Umbilical cord (tissue), 2 donors: ENCODE results near the gene CRMP1. TPM values are rescaled to one million over a fixed set of nuclear protein-coding genes. Genes with fewer than 3 reads are reported as not detected.
A peak's percentile ranks its signal among the peaks of the same experiment; 100 is the strongest.

Source experiments
- DNase-seq: peaks from one replicate; pipeline ENCODE4 v3.0.0-alpha.2; 2015; ENCODE audit warnings: low spot score
- total RNA-seq: library from RNA; depleted of rRNA; stranded (reverse); fragments of >200 nt; gene quantifications from one replicate; pipeline ENCODE4 v1.2.3, GENCODE V29; 2014; ENCODE audit warnings: low replicate concordance; ENCODE audit not compliant: insufficient read depth

Gene CRMP1
- total RNA-seq, 1 donor from 2014 or later: 5.3 TPM

GRCh38 chr4:5798462-5798861 lies 94.4 kb downstream of the CRMP1 start:
- DNase-seq: peak; percentile 20

GRCh38 chr4:5797866-5798265 lies 95.0 kb downstream of the CRMP1 start:
- DNase-seq: no peak

- DNase-seq: no peak
Measured at GRCh38 chr4:5796976-5797375, 95.9 kb downstream of the CRMP1 start.

- DNase-seq: no peak
Measured at GRCh38 chr4:5795580-5795979, 97.3 kb downstream of the CRMP1 start.

- no peak for DNase-seq
Measured at GRCh38 chr4:5793514-5793913, 99.4 kb downstream of the CRMP1 start.

GRCh38 chr4:5791654-5792053 lies 101.2 kb downstream of the CRMP1 start:
- no peak for DNase-seq

- DNase-seq: no peak
Measured at GRCh38 chr4:5790546-5790857, 102.4 kb downstream of the CRMP1 start.

GRCh38 chr4:5789141-5789540 lies 103.7 kb downstream of the CRMP1 start:
- no peak for DNase-seq

GRCh38 chr4:5788144-5788543 lies 104.7 kb downstream of the CRMP1 start:
- DNase-seq: no peak

GRCh38 chr4:5787311-5787710 lies 105.6 kb downstream of the CRMP1 start:
- DNase-seq: no peak

- no peak for DNase-seq
Measured at GRCh38 chr4:5785806-5786680, 106.8 kb downstream of the CRMP1 start.

GRCh38 chr4:5784960-5785611 lies 107.8 kb downstream of the CRMP1 start:
- DNase-seq: no peak

- no peak for DNase-seq
Measured at GRCh38 chr4:5784021-5784420, 108.9 kb downstream of the CRMP1 start.

- DNase-seq: no peak
Measured at GRCh38 chr4:5783486-5783885, 109.4 kb downstream of the CRMP1 start.

GRCh38 chr4:5782829-5783476 lies 109.9 kb downstream of the CRMP1 start:
- no peak for DNase-seq

- no peak for DNase-seq
Measured at GRCh38 chr4:5781691-5782090, 111.2 kb downstream of the CRMP1 start.

GRCh38 chr4:5780831-5781480 lies 111.9 kb downstream of the CRMP1 start:
- DNase-seq: no peak

- no peak for DNase-seq
Measured at GRCh38 chr4:5776510-5776909, 116.4 kb downstream of the CRMP1 start.

- DNase-seq: no peak
Measured at GRCh38 chr4:5774416-5775036, 118.4 kb downstream of the CRMP1 start.

- DNase-seq: peak; percentile 47
Measured at GRCh38 chr4:5773271-5773555, 119.7 kb downstream of the CRMP1 start.

- DNase-seq: no peak
Measured at GRCh38 chr4:5772528-5773270, 120.2 kb downstream of the CRMP1 start.
